OCI-LY7 (cell line): ENCODE data around the gene RRAD.

ENCODE experiments used
- EZH2phosphoT487 ChIP-seq: fragments of 200-600 bp; sonication (generic); IDR thresholded peaks from 2 replicates; pipeline ENCODE4 v1.6.1; 2018; ENCODE audit warnings: low read depth, borderline replicate concordance, mild to moderate bottlenecking, mixed run types, antibody characterized with exemption, low read length, moderate library complexity, mixed read lengths
- TF ChIP-seq, protein P1 (sequence below): fragments of 200-600 bp; sonication (generic); conservative IDR thresholded peaks from 2 replicates; pipeline ENCODE4 v1.5.1; 2014; ENCODE audit warnings: mild to moderate bottlenecking, antibody characterized with exemption, low read length, moderate library complexity, mixed read lengths

DNA sequence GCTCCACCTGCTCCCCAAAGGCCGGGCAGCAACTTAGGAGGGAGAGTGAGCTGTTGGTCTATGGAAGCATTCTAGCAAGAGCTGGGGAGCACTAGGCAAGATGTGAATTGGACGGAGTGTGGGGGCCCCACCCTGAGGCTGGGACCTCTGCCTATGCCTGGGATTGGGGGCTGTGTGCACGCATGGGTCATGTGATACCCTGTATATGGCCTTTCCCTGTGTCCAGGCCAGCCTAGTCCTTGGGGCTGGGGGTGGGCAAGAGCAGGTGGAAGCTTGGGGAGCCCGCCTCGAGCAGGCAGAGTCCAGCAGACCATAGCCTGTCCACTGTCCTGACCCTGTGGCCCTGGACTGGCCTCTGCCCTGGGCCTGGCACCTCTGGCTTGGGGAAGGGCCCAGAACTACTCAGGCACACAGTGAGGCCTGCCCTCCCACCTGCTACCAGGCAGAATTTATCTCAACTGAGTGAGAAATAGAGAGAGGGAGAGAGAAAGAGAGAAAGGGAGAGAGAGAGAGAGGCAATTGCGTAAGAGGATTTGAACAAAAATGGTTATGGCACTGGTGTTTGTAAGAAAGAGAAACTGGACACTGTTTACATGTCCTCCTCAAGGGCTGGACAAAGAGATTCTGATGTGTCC, 25.9 kb downstream of the RRAD start:
- TF ChIP-seq, protein P1, sequence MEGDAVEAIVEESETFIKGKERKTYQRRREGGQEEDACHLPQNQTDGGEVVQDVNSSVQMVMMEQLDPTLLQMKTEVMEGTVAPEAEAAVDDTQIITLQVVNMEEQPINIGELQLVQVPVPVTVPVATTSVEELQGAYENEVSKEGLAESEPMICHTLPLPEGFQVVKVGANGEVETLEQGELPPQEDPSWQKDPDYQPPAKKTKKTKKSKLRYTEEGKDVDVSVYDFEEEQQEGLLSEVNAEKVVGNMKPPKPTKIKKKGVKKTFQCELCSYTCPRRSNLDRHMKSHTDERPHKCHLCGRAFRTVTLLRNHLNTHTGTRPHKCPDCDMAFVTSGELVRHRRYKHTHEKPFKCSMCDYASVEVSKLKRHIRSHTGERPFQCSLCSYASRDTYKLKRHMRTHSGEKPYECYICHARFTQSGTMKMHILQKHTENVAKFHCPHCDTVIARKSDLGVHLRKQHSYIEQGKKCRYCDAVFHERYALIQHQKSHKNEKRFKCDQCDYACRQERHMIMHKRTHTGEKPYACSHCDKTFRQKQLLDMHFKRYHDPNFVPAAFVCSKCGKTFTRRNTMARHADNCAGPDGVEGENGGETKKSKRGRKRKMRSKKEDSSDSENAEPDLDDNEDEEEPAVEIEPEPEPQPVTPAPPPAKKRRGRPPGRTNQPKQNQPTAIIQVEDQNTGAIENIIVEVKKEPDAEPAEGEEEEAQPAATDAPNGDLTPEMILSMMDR, result no peak
- no peak for TF ChIP-seq EZH2phosphoT487
